T-helper 1 cell treated with Interleukin-12 subunit alpha and Interleukin-12 subunit beta and Interleukin-4 antibody, amounts not matched to agents 30 ng/mL and 1 ng/mL, for 36 hours (primary cell): Measurements from ENCODE around the gene GSTCD. TPM values are rescaled to one million over a fixed set of nuclear protein-coding genes. Genes with fewer than 3 reads are reported as not detected.
"Not testable (repeated sequence)": the region's sequence is repeated elsewhere in the genome, so short reads cannot be mapped to it uniquely, and the experiment has no call there.

Experiments
- intact Hi-C: fragments of 100-400 bp; cut with micrococcal nuclease; formaldehyde crosslinking; loops from one replicate; pipeline ENCODE4 v1.15.1; 2024
- total RNA-seq: library from RNA; stranded (reverse); gene quantifications from 2 replicates; pipeline ENCODE4 v1.2.3, GENCODE V29; 2022

Gene GSTCD
- total RNA-seq = 9.5 and 11.3 TPM in 2 replicates

- intact Hi-C loops = loop anchor here (1.0 to 5.0 kb wide), 8 partner anchors 24 to 771 kb away; partner anchors contain the start of genes AIMP1, TBCK and TET2
Measured at GRCh38 chr4:105708181-105709080, at the start of gene GSTCD, which contains the start of gene INTS12. GSTCD (plus strand) TSS chr4:105708784; CDS start chr4:105717614, 8,830 bp downstream. INTS12 (minus strand) TSS chr4:105708689; CDS start chr4:105700005, 8,684 bp downstream.

GRCh38 chr4:105659190-105659589 lies 49.4 kb upstream of the GSTCD start:
- intact Hi-C loops = no loop called here

GRCh38 chr4:105661028-105661427 lies 47.6 kb upstream of the GSTCD start:
- intact Hi-C loops = no loop called here

GRCh38 chr4:105662935-105663675 lies 45.5 kb upstream of the GSTCD start:
- intact Hi-C loops = no loop called here

GRCh38 chr4:105666693-105667092 lies 41.9 kb upstream of the GSTCD start:
- intact Hi-C loops = no loop called here

- intact Hi-C loops = no loop called here
Measured at GRCh38 chr4:105670684-105671083, 37.9 kb upstream of the GSTCD start.

GRCh38 chr4:105671301-105671700 lies 37.3 kb upstream of the GSTCD start:
- intact Hi-C loops = no loop called here

GRCh38 chr4:105674011-105674410 lies 34.6 kb upstream of the GSTCD start:
- intact Hi-C loops = no loop called here

GRCh38 chr4:105677709-105678108 lies 30.9 kb upstream of the GSTCD start:
- intact Hi-C loops = no loop called here

- intact Hi-C loops = no loop called here
Measured at GRCh38 chr4:105679186-105679585, 29.4 kb upstream of the GSTCD start.

GRCh38 chr4:105683038-105683437 lies 25.5 kb upstream of the GSTCD start:
- intact Hi-C loops = no loop called here

GRCh38 chr4:105686571-105686970 lies 22.0 kb upstream of the GSTCD start:
- intact Hi-C loops = no loop called here

- intact Hi-C loops = not testable (repeated sequence)
Measured at GRCh38 chr4:105694812-105695211, 13.8 kb upstream of the GSTCD start.

- intact Hi-C loops = not testable (repeated sequence)
Measured at GRCh38 chr4:105695832-105696231, 12.8 kb upstream of the GSTCD start.

GRCh38 chr4:105698607-105699006 lies 10.0 kb upstream of the GSTCD start:
- intact Hi-C loops = no loop called here

GRCh38 chr4:105707782-105708180 lies 803 bp upstream of the GSTCD start:
- intact Hi-C loops = loop anchor here (1.0 to 5.0 kb wide), 7 partner anchors 23 to 770 kb away; partner anchors contain the start of genes AIMP1, TBCK and TET2

GRCh38 chr4:105709081-105709450 lies 482 bp downstream of the GSTCD start:
- intact Hi-C loops = loop anchor here (1.0 to 5.0 kb wide), 5 partner anchors 24 to 772 kb away; no protein-coding TSS in a partner anchor

- intact Hi-C loops = no loop called here
Measured at GRCh38 chr4:105710012-105710600, 1.5 kb downstream of the GSTCD start.

- intact Hi-C loops = no loop called here
Measured at GRCh38 chr4:105710678-105711077, 2.1 kb downstream of the GSTCD start.

GRCh38 chr4:105712766-105713165 lies 4.2 kb downstream of the GSTCD start:
- intact Hi-C loops = no loop called here

- intact Hi-C loops = no loop called here
Measured at GRCh38 chr4:105714071-105714521, 5.5 kb downstream of the GSTCD start.
